Forelimb muscle (tissue), 1 donor: ENCODE measurements around the gene RCAN1. TPM values are rescaled to one million over a fixed set of nuclear protein-coding genes. Genes with fewer than 3 reads are reported as not detected.

Experiments used
- DNase-seq: peaks from one replicate; pipeline ENCODE4 v3.0.0-alpha.2; 2013; ENCODE audit warnings: low read depth
- polyA plus RNA-seq: library from polyadenylated mRNA; unstranded; fragments of 120-200 nt; gene quantifications from one replicate; pipeline ENCODE4 v1.2.1, GENCODE V29; 2013; ENCODE audit not compliant: insufficient read length

Gene RCAN1
- polyA plus RNA-seq, 1 donor: 16.3 TPM

GRCh38 chr21:34599534-34600101 lies 15.3 kb downstream of the RCAN1 start:
- DNase-seq: no peak

GRCh38 chr21:34598931-34599400 lies 15.9 kb downstream of the RCAN1 start:
- DNase-seq: no peak

- no peak for DNase-seq
Measured at GRCh38 chr21:34597406-34597805, 17.5 kb downstream of the RCAN1 start.

- no peak for DNase-seq
Measured at GRCh38 chr21:34596561-34597271, 18.2 kb downstream of the RCAN1 start.

- no peak for DNase-seq
Measured at GRCh38 chr21:34595457-34595856, 19.5 kb downstream of the RCAN1 start.

- no peak for DNase-seq
Measured at GRCh38 chr21:34594566-34595234, 20.2 kb downstream of the RCAN1 start.

- DNase-seq: no peak
Measured at GRCh38 chr21:34593954-34594531, 20.9 kb downstream of the RCAN1 start.

GRCh38 chr21:34593423-34593822 lies 21.5 kb downstream of the RCAN1 start:
- no peak for DNase-seq

GRCh38 chr21:34592120-34592955 lies 22.6 kb downstream of the RCAN1 start:
- DNase-seq: no peak

GRCh38 chr21:34590520-34590919 lies 24.4 kb downstream of the RCAN1 start:
- DNase-seq: no peak

- no peak for DNase-seq
Measured at GRCh38 chr21:34589511-34590282, 25.2 kb downstream of the RCAN1 start.

- no peak for DNase-seq
Measured at GRCh38 chr21:34583926-34584563, 30.9 kb downstream of the RCAN1 start.

- no peak for DNase-seq
Measured at GRCh38 chr21:34582506-34583150, 32.3 kb downstream of the RCAN1 start.

- no peak for DNase-seq
Measured at GRCh38 chr21:34580181-34580700, 34.7 kb downstream of the RCAN1 start.

GRCh38 chr21:34579411-34579810 lies 35.5 kb downstream of the RCAN1 start:
- no peak for DNase-seq

- DNase-seq: no peak
Measured at GRCh38 chr21:34576041-34576511, 38.8 kb downstream of the RCAN1 start.

GRCh38 chr21:34574601-34575529 lies 40.0 kb downstream of the RCAN1 start:
- no peak for DNase-seq

GRCh38 chr21:34571994-34572393 lies 42.9 kb downstream of the RCAN1 start:
- no peak for DNase-seq
